Stimulated activated CD4-positive, alpha-beta T cell treated with anti-CD3 and anti-CD28 coated beads, Interleukin-1b, Interleukin-23, amount 100 ng/mL, for 24 hours (primary cell): Measurements from ENCODE around the gene TTLL9.
A peak's percentile ranks its signal among the peaks of the same experiment; 100 is the strongest.

Source experiments
- DNase-seq, 4 experiments: peaks; one replicate each; pipeline ENCODE4 v3.0.0-alpha.2; 2020; ENCODE audit warnings: low read depth in 4 of 4, low spot score in 1 of 4

The TTLL9 gene

DNA sequence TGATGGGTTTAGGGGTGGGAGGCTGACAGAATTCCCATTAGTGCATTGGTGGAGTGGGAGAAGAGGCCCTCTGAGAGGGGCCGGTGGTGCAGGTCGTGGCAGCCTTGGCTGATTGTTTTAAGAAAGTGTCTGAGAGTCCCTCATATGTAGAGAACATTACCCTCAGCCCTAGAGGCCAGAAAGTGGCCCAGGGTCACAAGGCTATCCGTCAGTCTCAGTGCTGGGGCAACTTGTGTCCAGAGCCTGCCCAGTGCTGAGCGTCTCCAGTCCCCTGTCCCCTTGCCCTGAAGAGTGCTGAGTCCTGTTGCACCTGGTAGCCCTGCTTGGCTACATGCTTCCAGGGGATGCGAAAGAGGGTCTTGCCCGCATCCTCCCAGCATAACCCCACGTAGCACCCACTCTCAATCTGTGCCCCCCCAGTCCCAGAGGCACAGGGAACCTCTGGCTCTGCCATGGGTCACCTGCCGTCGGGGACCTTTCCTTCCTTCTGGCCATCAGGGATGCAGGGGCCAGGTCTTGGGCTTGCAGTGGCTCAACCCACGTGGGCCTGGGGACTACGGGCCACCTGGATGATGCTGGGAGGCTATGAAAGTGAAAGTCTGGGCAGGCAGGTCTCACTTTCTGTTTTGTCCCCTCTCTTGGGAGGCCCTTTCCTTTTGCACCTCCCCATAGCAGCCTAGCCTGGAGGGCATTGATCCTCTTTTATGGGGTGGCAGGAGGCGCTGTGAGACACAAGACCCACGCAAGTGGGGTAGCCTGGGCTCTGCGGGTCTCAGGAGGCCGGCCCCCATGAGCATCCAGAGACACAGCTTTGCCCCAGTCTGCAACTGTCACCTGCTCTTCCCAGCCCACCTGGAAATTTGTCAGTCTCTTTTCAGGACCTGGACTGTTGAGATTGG is 12.3 kb upstream of the TTLL9 start:
- no peak for DNase-seq

DNA sequence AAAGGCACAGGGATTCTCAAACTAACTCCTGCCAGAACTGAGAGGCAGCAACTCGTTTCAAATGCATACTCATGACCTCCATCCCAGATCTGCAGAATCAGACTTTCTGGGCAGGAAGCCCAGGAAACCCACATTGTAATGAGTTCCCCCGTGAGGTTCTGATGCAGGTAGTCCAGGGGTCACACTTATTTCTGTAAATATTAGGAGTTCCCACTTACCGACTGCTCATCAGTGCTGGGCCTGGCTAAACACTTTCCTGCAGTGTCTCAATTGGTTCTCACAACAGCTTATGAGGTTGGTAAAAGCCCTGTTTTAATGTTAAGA is 11.7 kb upstream of the TTLL9 start:
- no peak for DNase-seq

DNA sequence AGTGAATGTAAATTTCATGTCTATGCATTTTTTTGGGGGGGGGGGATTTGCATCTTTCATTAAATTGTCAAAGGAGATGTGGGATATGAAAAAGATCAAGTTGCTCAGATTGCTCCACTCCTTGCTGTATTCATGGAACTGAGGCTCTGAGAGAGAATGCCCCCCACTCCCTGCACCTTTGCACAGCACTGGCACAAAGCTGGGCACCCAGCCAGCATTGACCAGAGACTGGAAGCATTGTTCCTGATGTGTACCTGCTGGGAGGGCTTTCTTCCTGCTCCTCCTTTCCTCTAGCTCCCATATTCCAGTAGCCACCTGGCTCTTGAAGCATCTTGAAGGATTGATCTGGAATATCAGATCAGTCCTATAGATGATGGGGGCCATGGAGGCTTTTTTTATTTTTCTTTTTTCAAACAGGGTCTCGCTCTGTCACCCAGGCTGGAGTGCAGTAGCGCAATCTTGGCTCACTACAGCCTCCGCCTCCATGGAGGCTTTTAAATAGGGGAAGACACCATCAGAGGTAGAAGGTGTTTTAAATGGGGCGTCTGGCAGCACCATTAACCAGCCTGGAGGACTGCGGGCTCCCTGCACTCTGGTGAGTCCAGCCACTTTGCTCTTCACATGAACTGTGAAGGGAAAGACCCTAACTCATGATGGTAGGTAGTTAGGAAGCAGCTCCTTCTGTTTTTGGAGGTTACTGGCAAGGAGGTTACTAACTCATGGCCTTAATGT is 11.0 kb upstream of the TTLL9 start:
- no peak for DNase-seq

DNA sequence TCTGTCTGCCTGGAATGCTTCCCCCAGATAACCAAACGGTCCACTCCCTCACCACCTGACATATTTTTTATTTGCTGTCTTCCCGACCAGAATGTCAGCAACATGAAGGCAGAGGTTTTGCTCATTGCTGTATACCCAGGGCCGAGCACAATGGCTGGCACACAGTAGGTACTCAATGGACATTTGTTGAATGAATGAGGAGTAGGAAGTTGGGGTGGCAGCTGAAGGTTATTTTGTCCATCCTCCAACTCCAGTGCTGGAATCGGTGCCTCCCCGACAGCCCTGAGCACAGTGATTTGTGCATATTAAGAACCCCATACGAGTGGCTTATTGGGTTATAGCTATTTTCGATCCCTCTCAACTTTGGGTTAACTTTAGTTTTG is 10.4 kb upstream of the TTLL9 start:
- DNase-seq = no peak

DNA sequence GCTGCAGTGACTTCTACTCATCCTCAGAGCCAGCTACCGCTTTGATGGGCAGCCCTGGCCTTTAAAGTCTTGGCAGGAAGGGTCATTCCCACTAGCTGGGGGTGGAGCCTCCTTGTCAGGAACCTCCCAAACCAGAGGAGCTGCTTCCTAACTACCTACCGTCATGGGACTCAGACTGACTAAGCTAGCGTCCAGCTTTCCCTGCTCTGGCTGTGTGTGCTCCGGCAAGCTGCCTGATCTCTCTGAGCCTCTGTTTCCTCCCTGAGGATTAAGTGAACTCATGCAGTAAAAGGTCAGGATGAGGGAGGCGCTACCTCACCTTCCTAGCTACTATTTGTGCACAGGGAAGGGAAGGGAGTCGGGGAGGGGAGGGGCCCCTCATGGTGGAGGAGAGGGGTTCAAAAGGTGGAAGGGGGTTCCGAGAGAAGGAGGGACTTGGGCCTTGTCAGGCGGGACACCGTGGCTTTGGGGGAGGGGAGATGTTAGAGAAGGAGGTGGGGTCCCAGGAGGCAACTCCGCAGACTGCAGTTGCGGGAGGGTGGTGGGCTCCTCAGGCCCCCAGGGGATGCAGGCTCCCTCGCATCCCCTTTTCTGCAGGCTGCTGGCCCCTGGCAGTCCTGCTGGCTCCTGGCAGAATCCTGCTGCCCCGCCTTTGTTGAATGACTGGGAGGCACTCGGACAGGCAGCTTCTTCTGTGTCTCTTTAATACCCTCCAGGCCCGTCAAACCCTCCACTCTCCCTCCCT is 9.9 kb upstream of the TTLL9 start:
- DNase-seq = no peak

DNA sequence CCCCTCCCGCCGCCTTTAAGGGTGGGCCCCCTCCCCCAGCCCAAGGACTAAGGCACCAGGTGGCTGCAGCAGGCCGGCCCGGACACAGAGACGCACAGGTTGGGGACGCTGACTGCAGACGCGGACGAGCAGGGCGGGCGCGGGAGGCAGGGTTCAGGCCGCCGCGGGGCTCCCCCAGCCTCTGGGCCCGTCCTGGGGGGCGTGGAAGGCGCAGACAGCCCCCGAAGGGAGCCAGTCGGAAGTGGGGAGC is 9.4 kb upstream of the TTLL9 start:
- DNase-seq = no peak

DNA sequence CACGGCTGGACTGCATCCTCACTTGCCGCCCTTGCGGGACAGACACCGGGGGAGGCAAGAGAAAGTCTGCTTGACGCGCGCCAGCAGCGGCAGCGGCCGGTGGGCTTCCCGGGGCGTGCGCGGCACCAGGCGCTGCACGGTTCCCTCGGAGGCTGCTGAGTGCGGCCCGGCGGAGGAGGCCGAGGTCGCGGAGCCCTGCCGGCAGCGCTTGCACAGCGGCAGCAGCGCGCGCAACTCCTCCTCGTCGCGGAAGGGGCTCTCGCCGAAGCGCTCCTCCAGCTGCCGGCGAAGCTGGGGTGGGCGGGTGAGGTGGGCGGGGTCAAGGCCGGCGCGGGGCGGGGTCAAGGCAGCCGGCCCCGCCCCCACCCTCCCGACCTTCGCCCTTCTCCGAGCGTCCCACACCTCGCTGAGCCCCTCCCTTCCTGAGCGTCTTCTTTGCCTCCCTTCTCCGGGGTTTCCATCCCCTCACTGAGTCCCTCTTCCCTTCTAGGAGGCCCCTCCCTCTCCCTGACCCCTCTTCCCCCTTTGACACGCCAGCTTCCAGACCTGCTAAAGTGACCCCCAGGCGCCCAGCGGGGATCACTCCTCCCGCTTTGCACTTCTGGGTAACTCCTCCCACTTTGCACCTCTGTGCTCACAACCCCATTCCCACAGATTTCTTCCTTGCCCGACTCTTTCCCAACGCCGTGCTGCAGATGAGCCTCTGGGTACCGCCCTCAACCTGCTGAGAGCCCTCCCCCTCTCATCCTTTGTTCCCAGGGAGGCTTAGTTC is 8.9 kb upstream of the TTLL9 start:
- peak; percentile 33 to 53 (median 43) for DNase-seq

DNA sequence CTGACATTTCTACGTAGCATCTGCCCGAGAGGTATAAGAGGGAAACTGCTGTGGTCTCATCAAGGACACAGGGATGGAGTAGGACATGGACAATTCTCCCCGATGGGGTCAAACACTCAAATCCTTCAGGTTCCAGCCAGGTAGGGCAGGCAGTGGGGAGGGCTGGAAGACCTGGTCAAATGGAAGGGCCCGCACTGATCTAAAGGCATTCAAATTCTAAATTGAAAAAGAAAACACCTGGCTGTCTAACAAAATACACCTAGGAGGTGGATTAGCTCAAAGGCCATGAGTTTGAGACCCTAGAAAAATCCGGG is 8.3 kb upstream of the TTLL9 start:
- no peak for DNase-seq

DNA sequence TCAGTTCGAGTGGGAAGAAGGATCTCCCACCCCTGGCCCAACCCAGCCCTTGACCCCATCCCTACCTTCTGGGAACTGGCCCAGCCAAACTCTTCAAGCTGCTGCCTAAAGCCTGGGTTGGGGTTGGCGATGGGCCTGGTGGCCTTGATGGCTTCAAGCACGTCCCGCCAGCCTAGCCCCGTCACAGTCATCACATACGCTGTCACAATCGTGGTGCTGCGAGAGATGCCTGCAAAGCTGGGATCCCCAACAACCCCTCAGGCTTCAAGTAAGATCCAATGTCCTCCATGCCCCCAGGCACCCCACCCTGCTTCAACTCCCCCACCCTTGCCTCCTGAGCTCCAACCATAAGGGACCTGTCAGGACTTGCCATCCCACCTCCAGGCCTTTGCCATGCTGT is 7.9 kb upstream of the TTLL9 start:
- no peak for DNase-seq

DNA sequence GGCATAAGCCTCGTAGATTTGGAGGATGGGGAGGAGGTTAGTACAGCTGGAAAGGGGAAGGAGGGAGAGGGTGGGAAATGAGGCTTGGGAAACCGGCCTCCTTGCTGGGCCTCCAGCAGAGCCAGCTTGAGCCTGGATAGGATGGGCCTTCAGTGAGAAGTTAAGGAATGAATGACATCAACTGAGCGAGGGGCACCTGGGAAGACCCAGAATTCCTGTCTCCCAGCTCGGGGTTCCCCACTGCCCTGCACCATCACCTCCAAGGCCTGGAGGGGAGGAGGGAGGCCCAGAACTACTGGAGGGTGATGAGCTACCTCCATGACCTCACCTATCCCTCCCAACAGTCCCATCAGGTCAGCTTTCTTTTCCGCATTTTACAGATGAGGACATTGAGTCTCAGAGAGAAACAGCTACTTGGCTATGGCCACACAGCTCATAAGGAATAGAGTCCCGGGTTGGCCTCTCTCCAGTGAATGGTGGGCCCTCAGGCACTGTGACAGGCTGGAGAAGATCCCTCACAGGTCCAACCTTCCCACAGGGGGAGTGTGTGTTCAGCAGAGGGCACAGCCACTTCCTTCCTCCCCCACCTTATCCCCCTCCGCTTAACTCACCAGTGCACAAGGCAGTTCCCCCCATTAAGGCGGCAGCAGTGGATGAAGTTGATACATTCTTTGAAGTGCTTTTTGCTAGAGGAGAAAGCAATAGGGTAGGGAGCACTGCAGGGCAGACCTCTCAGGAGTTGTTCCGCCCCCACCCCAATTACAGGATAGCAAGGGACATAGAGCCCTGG is 6.9 kb upstream of the TTLL9 start:
- no peak for DNase-seq

DNA sequence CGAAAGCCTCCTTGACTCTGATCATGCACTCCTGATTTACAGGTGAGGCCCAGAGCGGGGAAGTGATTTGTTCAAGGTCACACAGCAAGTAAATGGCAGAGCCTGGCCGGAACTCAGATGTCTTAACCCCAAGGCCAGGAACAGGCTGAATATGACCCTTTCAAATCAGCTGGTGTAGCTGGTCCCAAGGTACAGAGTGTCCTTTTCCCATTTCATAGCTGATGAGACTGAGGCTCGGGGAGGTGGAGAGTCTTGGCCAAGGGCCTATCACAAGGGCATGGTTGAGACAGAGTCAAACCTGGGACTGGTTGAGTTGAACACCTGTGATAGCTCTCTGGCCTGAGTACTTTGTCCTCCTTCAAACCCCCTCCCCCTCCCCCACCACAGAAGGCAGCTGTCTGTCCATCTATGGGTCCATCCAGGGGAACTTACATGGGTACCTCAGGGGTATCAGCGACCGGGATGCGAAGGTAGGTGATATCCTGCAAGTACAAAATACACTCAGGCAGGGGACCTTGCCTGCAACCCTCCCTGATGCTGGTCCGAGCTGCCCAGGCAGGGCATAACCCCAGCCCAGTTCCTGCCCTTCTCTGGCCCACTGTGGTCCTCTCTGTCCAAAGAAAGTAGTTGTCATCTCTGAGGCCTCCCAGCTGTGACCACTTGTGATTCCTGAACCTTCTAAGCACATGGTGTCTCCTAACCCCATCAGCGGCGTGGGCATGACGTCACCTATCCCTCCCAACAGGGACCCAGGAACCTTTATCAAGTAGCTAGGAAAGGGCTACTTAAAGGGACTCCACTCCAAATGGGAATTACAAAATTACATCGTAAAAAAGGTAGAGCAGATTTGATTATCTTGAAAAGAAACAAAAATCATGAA is 5.7 kb upstream of the TTLL9 start:
- no peak for DNase-seq

DNA sequence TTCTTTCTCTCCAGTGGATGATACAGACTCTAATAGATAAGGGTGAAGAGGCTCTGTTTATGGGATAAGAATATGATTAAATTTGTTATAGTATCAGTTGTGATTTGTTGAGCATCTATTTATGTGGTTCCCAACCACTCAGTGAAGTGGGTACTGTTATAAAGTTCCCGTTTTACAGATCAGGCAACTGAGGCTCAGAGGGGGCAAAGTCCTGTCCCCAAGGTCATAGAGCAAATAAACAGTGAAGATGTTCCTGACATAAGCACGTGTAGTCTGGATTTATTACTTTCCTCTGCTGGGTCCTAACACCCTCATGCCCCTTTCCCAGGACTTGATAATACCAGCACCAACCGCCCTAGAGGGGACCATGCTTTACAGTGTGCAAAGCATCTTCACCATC is 4.2 kb upstream of the TTLL9 start:
- no peak for DNase-seq

DNA sequence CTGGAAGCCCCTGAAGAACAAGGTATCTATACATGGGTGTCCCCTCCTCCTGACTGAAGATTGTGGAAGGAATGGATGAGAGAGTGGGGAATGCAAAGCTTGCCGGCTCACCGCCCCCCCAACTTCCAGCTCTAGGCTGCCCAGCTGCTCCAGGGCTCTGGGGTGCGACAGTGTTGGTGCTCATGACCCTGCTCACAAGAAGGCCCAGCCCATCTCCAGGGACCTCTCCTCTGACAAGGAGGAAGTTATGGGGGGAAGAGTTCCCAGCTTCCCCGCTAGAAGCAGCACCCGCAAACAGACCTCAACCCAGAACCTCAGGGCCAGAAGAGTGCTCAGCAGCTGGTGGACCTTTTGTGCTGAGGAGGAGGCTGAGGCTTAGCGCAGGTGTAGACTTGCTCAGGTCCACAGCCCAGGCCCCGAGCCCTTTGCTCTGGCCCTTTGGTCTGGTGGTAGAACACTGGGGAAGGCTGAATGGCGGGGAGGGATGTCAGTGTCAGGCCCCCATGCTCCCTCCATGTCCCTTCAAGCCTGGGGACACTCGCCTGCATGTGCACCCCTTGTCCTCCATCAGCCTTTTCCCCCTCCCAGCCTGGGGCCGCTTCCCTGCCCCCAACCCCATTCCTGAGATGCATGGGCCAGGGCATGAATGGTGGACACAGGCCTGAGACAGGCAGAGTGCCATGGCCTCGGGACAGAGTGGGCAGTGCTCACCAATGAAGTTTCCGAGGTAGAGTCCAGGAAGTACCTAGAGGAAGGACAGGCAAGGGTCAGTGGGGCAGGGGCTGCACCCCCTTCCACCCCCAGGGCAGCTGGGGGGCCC is 1.4 kb upstream of the TTLL9 start:
- DNase-seq = no peak

DNA sequence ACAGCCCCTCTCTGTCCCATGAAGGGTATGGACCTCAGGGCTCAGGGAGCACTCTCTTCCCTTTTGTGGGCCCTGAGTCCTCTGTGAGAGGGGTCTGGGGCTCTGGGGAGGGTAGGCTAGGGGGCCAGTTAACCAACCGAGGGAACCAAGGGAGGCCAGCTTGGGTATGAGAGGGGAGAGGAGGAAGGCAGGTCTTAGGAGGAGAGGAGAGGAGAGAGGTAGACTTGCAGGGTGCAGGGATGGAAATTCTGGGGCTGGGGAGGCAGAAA is 827 bp upstream of the TTLL9 start:
- DNase-seq = no peak

DNA sequence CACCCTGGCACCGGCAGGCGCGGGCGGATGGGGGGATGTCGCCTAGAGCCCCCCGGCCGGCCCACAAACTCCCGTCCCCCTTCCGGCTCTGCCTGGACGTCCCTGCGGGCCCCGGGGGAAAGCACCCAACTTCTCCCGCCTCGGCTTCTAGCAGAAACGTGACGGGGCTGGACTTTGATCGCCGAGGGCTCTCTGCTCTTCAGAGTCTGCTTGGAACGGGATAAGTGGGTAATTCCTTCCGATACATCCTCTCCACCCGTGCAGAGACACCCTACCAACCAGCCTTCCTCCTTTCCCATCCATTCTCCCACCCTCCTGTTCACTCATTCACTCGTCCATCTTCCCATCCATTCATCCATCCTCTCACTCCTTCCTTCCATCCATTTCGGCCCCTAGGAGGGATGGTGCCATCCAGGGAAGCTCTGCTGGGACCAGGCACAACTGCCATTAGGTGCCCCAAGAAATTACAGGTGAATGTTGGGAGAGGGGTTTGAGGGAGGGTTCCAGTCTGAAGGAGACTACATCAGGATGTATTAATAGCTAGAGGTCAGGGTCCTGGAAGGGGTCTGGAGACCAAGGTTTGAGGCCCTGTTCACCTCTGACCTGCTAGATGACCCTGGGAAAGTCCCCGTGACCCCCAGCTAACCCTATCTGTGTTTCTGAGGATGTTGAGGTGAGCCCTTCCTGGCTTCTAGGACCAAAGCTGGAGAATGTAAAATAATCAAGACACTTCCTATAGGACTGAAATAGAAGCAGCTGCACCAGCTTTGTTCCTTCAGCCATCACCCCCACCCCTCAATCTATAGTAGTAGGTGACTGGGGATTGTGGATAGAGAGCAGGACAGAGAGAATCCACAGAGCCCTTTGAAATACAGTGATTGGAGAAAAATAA is 538 bp downstream of the TTLL9 start:
- no peak for DNase-seq

DNA sequence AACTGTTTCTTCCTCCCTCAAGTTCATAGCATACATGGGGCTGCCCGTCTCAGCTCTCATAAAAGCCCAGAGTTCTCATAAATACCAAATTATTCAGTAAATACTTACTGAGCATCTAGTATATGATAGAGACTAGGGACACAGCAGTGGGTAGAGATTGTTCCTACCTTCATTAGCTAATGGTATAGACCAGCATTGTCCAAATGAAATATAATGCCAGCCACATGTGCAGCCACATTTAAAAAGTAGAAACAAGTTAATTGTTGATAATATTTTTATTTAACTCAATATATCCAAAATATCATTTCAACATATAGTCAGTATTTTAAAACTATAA is 1.2 kb downstream of the TTLL9 start:
- no peak for DNase-seq

DNA sequence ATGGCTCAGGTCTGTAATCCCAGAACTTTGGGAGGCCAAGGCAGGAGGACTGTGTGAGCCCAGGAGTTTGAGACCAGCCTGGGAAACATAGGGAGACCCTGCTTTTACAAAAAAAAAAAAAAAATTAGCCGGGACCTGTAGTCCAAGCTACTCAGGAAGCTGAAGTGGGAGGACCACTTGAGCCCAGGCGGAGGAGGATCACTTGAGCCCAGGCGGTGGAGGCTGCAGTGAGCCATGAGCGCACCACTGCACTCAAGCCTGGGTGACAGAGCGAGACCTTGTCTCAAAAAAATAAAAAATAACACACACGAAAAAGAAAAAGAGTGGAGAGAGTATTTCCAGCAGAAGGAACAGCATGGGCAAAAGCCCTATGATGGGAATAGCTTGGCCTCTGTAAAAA is 2.0 kb downstream of the TTLL9 start:
- DNase-seq = no peak

DNA sequence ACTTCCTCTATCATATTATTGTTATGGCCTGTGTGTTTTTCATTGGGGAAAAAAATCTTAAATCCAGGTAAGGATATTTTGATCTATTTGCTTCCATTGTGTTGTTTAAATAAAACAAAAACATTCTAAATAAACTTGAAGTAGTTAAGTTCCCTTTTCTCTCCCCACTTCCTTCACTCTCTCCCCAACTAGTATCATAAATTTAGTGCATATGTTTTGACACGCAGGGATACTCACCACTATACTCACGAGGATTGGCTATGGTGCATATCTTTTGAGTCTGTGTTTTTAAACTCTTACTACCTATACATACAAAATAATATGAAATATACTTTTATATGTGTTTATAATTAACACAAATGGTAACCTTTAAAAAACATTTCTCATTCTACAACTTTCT is 5.2 kb downstream of the TTLL9 start:
- DNase-seq = no peak

DNA sequence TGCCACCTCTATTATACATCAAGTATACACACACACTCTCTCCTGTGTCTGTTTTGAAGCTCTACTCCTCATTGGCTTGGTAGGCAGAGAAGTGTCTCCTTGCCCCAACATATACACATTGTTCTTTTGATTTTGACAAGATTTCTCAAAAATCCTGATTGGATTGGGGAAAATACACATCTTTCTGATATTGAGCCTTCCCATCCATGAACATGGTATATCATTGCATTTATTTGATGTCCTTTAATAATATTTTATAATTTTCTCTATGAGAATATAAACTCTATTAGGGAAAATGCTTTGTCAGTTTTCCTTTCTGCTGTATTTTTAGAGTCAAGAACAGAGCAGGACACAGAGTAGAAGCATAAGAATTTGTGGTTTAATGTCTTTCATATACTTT is 7.2 kb downstream of the TTLL9 start:
- no peak for DNase-seq
